T-helper 2 cell treated with Interferon-gamma antibody and Interleukin-4, amounts not matched to agents 5 μg/mL and 100 μg/mL, for 36 hours (primary cell): ENCODE measurements around the gene NARF.

ENCODE experiments used
- DNase-seq: peaks from one replicate; pipeline ENCODE4 v3.0.0; 2021; ENCODE audit warnings: low spot score
- H3K27ac Mint-ChIP-seq: one replicate; pipeline ENCODE4 v1.8.0; 2021; ENCODE audit warnings: mild to moderate bottlenecking, mixed read lengths
- H3K27me3 Mint-ChIP-seq: one replicate; pipeline ENCODE4 v1.8.0; 2021; ENCODE audit warnings: low read depth, mixed read lengths
- H3K36me3 Mint-ChIP-seq: one replicate; pipeline ENCODE4 v1.8.0; 2021; ENCODE audit warnings: low read depth, mixed read lengths
- H3K4me1 Mint-ChIP-seq: one replicate; pipeline ENCODE4 v1.8.0; 2021; ENCODE audit warnings: low read depth, mixed read lengths
- H3K4me3 Mint-ChIP-seq: one replicate; pipeline ENCODE4 v1.8.0; 2022; ENCODE audit warnings: mild to moderate bottlenecking, moderate library complexity, mixed read lengths
- H3K9me3 Mint-ChIP-seq: one replicate; pipeline ENCODE4 v1.8.0; 2021; ENCODE audit warnings: mixed read lengths

The NARF gene

DNA sequence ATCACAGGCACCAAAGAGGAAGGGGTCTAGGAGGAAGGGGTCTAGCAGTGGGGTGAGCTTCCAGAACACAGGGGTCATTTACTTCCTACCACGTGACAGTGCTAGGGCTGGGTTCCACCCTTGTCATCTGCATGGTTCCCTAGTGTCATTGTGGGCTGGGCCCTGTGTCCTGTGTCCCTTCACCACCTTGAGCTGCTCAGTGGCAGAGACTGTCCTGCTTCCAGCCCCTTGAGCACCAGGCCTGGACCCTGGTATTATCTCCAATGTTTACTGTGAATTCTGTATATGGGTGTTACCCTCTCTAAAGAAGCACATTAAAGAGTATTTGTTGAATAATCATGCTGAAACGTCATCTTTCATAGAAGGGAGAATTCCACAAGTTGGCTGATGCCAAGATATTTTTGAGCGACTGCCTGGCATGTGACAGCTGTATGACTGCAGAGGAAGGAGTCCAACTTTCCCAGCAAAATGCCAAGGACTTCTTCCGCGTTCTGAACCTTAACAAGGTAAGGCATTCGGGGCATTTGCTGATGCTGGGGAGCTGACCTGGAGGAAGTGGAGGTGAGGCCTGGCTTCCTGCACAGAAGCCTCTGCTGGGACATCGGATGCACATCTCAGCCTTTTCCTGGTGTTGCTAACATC lies 5.5 kb downstream of the NARF start:
- no peak for DNase-seq
- Mint-ChIP-seq H3K27ac (no peak overlapping the region), H3K4me3 (no peak overlapping the region), H3K36me3 (peaks cover 64% of the 10 kb centered on the region), H3K9me3 (no peaks in the 10 kb centered on the region), H3K27me3 (no peaks in the 10 kb centered on the region), H3K4me1 (peaks cover 26% of the 10 kb centered on the region)

DNA sequence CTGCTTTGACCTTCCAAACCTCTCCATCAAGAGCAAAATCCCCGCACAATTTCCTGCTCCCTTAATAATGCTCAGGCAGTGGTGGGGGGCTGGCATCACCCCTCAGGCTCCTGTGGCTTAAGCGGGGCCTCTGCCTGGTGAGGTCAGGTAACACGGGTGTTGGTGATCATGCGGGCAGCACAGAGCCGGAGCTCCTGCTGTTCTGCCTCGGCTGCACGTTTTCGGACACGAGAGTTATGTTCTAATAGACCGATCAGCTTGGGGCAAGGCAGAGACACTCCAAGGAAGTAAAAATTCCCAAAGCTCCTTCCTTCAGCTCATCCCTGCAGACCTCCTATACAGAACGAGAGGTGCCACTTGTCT lies 6.0 kb downstream of the NARF start:
- H3K36me3 Mint-ChIP-seq: peaks cover 65% of the 10 kb centered on the region

DNA sequence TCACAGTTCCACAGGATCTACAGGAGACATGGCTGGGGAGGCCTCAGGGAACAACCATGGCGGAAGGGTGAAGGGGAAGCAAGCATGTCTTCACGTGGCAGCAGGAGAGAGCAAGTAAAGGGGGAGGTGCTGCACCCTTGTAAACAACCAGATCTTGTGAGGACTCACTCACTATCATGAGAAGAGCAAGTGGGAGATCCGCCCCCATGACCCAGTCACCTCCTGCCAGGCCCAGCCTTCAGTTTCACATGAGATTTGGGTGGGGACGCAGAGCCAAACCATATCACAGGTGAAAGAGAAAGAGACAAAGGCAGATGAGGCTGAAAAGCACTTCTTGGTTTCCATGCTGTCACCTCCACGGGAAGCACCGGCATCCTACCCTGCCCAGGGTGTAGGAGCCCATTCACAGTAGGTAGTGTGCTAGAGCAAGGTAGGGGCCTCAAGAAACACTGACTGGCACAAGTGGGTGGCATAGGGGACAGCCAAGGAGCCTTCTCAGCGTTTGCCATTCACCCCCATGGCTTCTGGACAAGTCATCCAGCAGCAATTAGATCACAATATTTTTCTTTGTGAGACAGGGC lies 6.6 kb downstream of the NARF start:
- H3K27me3 Mint-ChIP-seq: no peaks in the 10 kb centered on the region
- no peak for DNase-seq
- H3K4me3 Mint-ChIP-seq: no peak overlapping the region
- H3K9me3 Mint-ChIP-seq: no peaks in the 10 kb centered on the region
- H3K27ac Mint-ChIP-seq: peak overlapping the region; percentile 76
- H3K36me3 Mint-ChIP-seq: peaks cover 66% of the 10 kb centered on the region
- peaks cover 20% of the 10 kb centered on the region for H3K4me1 Mint-ChIP-seq

More for the DNA sequence above, 6.0 kb downstream of the NARF start:
- Mint-ChIP-seq H3K9me3 (no peaks in the 10 kb centered on the region), H3K27ac (no peak overlapping the region), H3K4me1 (peaks cover 22% of the 10 kb centered on the region), H3K4me3 (no peak overlapping the region), H3K27me3 (no peaks in the 10 kb centered on the region)
- no peak for DNase-seq

GRCh38 chr17:82468692-82469091 lies 10.2 kb downstream of the NARF start:
- peaks cover 58% of the 10 kb centered on the region for H3K36me3 Mint-ChIP-seq

DNA sequence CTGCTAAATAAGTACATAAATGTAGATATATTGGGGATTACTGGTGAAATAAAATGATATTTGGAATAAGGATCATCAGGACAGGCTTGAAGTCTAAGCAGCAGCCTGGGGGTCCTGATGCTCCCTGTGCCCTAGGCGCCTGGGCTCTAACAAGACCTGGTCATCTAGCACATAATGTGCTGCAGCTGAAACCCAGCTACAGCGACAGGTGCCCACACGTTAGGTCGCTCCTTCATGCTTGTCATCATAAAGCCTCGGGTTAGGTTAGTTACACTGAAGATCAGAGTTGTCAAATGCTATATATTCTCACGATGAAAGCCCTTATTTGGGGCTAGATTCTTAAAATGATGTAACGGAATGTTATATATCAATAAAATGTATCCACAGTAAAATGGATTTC lies 11.5 kb downstream of the NARF start:
- no peak for DNase-seq
- H3K36me3 Mint-ChIP-seq: peaks cover 55% of the 10 kb centered on the region
- no peak overlapping the region for H3K4me3 Mint-ChIP-seq

More at GRCh38 chr17:82468692-82469091, 10.2 kb downstream of the NARF start:
- no peaks in the 10 kb centered on the region for H3K9me3 Mint-ChIP-seq
- H3K4me1 Mint-ChIP-seq: peaks cover 14% of the 10 kb centered on the region
- H3K27me3 Mint-ChIP-seq: no peaks in the 10 kb centered on the region
- no peak overlapping the region for H3K27ac Mint-ChIP-seq
- no peak for DNase-seq
- H3K4me3 Mint-ChIP-seq: no peak overlapping the region

DNA sequence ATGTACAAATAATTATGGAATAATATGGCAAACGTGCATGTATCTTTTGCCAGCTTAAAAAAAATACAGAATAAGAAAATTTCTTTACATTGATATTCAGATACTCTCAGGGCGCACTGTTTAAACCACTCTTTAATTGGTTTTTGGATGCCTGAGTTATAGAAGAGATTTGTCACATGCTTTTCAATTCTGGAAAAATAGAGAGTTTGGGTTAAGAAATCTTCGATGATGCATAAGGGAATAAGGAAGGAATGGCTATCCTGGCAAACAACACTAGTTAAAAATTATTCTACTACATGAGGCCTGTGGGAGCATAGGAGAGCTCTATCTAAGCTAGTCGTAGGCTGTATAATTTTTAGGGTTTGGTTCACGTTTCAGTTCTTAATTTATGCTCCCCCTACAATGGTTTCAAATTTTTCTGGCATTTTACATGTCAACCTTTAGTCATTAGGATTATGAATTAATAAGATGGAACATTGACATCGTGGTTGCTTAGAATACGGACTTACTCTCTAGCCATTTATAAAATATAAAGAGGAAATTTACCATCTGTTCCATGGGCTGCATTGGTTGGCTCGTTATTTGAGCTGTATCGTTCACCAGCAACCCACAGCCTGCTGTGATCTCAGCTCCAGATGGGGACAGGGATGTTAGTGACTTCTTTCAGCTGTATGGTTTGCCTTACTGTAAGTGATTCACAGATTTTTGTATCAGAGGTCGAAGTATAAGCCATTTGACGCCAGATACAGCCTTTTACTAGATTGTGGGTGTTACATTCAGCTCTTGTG lies 15.9 kb downstream of the NARF start:
- no peak for DNase-seq
- Mint-ChIP-seq H3K9me3 (no peaks in the 10 kb centered on the region), H3K27me3 (no peaks in the 10 kb centered on the region), H3K27ac (no peak overlapping the region), H3K4me3 (no peak overlapping the region), H3K4me1 (peaks cover 10% of the 10 kb centered on the region), H3K36me3 (peaks cover 48% of the 10 kb centered on the region)

More for the DNA sequence above, 11.5 kb downstream of the NARF start:
- H3K27ac Mint-ChIP-seq: no peak overlapping the region
- H3K9me3 Mint-ChIP-seq: no peaks in the 10 kb centered on the region
- peaks cover 8% of the 10 kb centered on the region for H3K4me1 Mint-ChIP-seq
- H3K27me3 Mint-ChIP-seq: no peaks in the 10 kb centered on the region

GRCh38 chr17:82475458-82475857 lies 16.9 kb downstream of the NARF start:
- no peaks in the 10 kb centered on the region for H3K27me3 Mint-ChIP-seq
- H3K4me3 Mint-ChIP-seq: no peak overlapping the region
- H3K36me3 Mint-ChIP-seq: peaks cover 48% of the 10 kb centered on the region
- DNase-seq: no peak
- no peak overlapping the region for H3K27ac Mint-ChIP-seq
- no peaks in the 10 kb centered on the region for H3K9me3 Mint-ChIP-seq
- H3K4me1 Mint-ChIP-seq: peaks cover 10% of the 10 kb centered on the region

DNA sequence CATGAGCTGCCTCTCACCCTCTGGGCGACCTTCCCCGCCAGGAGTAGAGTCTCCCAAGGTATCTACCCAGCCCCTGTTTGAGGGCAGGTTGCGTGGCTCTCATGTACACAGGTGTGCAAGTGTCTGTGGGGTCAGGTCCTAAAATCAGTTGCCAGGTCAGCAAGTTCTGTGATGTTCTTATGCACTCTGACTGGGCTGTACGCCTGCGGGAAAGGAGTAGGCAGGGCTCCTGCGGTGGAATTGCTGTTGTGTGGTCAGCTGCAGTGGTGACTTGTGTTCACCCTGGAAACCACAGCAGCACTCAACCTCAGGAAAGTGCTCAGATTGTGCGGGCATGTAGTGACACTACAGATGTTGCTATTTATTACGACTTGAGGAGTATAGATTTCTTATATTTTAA lies 19.4 kb downstream of the NARF start:
- peaks cover 10% of the 10 kb centered on the region for H3K4me1 Mint-ChIP-seq
- no peaks in the 10 kb centered on the region for H3K9me3 Mint-ChIP-seq
- peak overlapping the region; percentile 8 for H3K27ac Mint-ChIP-seq
- peaks cover 49% of the 10 kb centered on the region for H3K36me3 Mint-ChIP-seq
- H3K27me3 Mint-ChIP-seq: no peaks in the 10 kb centered on the region
- DNase-seq: no peak
- H3K4me3 Mint-ChIP-seq: no peak overlapping the region

DNA sequence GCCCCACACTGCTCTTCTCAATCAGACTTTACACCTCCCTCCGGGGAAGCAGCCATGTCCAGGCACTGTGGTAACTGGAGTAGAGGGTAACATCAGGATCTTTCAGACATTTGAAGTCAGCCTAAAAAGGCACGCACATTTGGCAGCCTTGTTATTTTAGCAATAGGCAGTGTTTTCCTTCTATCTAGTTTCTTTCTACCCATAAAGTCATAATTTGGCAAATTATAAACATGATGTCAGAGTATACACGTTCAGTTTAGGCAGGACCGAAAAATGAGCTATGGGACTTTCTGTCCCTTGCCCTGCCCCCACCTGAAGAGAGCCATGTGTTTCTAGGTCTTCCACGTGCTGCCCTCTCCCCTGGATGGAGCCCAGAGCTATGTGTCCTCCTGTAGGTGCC lies 21.1 kb downstream of the NARF start:
- peaks cover 48% of the 10 kb centered on the region for H3K36me3 Mint-ChIP-seq
- H3K27me3 Mint-ChIP-seq: no peaks in the 10 kb centered on the region
- H3K4me1 Mint-ChIP-seq: peaks cover 11% of the 10 kb centered on the region
- no peaks in the 10 kb centered on the region for H3K9me3 Mint-ChIP-seq
- no peak overlapping the region for H3K27ac Mint-ChIP-seq
- H3K4me3 Mint-ChIP-seq: no peak overlapping the region
- DNase-seq: no peak

- Mint-ChIP-seq H3K4me3 (no peak overlapping the region), H3K27ac (no peak overlapping the region), H3K9me3 (no peaks in the 10 kb centered on the region), H3K27me3 (no peaks in the 10 kb centered on the region), H3K36me3 (peaks cover 52% of the 10 kb centered on the region), H3K4me1 (peaks cover 16% of the 10 kb centered on the region)
- DNase-seq: no peak
Observed at GRCh38 chr17:82480318-82480717, 21.8 kb downstream of the NARF start.

DNA sequence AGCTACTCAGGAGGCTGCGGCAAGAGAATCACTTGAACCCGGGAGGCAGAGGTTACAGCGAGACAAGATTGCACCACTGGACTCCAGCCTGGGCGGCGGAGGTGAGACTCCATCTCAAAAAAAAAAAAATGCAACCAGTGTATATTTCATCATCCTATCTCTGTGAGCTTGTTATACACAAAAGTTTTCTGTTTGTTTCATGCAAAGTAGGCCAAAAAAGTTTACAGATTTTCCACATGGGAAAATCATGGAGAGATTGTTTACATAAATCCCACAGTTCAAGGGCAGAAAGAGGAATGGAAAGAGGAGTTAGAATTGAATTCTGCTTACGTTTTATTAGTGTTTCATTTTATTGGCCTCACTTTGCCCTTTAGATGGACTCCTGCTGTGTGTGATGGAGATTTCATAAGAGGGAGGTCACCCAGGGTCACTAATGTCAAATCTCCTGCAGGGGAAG lies 24.7 kb downstream of the NARF start:
- Mint-ChIP-seq H3K4me3 (no peak overlapping the region), H3K27ac (no peak overlapping the region), H3K27me3 (no peaks in the 10 kb centered on the region), H3K9me3 (no peaks in the 10 kb centered on the region), H3K36me3 (peaks cover 64% of the 10 kb centered on the region), H3K4me1 (peaks cover 23% of the 10 kb centered on the region)
- DNase-seq: no peak

GRCh38 chr17:82483836-82484235 lies 25.3 kb downstream of the NARF start:
- Mint-ChIP-seq H3K27me3 (no peaks in the 10 kb centered on the region), H3K4me1 (peaks cover 23% of the 10 kb centered on the region), H3K4me3 (no peak overlapping the region), H3K9me3 (no peaks in the 10 kb centered on the region), H3K27ac (no peak overlapping the region), H3K36me3 (peaks cover 67% of the 10 kb centered on the region)
- DNase-seq: no peak

- Mint-ChIP-seq H3K4me1 (peaks cover 20% of the 10 kb centered on the region), H3K9me3 (no peaks in the 10 kb centered on the region), H3K27me3 (no peaks in the 10 kb centered on the region), H3K4me3 (peak overlapping the region; percentile 35), H3K27ac (peak overlapping the region; percentile 76), H3K36me3 (peaks cover 57% of the 10 kb centered on the region)
- DNase-seq: no peak
Observed at GRCh38 chr17:82486231-82487094, 27.9 kb downstream of the NARF start.
